ENCODE data around the gene FGF4.
"Not testable (repeated sequence)": the region's sequence is repeated elsewhere in the genome, so short reads cannot be mapped to it uniquely, and the experiment has no call there.

Gene FGF4

DNA sequence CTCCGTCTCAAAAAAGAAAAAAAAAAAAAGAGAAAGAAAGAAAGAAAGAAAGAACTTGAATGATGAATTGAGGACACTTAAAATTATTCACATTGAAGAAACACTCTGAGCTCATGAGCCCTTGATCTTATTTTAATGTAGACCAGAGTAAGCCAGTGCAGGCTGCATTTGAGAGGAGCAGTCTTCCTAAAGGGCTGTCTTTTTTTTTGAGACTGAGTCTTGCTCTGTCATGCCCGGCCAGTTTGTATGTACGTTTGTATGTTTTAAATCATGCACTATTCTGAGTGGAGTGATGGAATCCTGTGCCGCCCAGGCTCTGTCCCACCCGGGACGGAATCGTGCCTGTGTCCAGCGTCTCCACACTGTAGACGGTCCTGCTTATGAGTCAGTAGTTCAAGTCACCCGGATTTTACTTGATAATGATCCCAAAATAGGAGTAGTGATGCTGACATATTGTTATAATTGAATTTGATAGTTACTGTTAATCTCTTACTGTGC is 9.6 kb downstream of the FGF4 start:
- no peak for DNase-seq

DNA sequence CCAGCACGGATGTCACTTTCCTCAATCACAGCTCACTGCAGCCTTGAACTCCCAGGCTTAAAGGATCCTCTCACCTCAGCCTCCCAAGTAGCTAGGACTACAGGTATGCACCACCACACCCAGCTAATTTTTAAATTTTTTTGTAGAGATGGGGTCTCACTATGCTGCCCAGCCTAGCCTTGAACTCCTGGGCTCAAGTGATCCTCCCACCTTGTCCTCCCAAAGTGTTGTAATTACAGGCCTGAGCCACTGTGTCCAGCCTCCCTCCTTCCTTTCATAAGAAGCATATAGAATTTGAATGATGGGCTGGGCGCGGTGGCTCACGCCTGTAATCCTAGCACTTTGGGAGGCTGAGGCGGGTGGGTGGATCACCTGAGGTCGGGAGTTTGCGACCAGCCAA is 10.2 kb downstream of the FGF4 start:
- not testable (repeated sequence) for DNase-seq

DNA sequence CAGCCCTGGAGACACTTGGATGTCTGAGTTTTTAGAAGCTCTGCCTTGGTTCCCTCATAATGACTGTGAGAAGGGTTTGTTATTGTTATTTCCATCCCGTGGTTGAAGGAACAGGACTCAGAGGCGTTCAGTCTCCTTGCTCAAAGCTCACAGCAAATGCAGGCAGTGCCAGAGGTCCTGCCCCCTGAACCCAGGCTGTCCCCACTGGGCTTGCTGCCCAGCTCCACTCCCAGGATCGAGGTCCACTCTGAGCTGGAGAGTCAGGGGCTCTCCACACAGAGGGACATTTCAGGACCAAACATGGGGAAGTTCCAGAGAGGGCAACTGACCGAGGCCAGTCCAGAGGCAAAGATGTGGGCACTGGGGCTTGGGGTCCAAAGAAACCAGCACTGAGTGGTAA is 14.8 kb downstream of the FGF4 start:
- DNase-seq, result no peak

DNA sequence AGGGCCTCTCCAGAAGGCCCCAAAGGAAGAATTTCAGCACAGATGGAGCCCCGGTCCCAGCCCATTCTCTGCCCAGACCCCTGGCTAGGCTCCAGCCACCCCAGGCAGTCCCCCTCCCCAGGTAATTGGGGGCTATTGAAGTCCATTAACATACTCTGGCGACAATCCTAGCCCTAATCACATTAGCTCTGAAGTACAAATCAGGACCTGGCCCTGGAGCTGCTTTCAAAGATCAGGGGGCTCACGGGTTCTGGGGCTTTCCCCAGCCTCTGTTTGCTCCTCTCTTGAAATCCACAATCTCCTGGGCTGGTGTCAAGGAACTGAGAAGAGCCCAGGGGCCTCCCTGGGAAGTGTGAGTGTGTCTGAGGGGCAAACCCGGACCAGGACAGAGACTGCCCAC is 22.3 kb downstream of the FGF4 start:
- no peak for DNase-seq

DNA sequence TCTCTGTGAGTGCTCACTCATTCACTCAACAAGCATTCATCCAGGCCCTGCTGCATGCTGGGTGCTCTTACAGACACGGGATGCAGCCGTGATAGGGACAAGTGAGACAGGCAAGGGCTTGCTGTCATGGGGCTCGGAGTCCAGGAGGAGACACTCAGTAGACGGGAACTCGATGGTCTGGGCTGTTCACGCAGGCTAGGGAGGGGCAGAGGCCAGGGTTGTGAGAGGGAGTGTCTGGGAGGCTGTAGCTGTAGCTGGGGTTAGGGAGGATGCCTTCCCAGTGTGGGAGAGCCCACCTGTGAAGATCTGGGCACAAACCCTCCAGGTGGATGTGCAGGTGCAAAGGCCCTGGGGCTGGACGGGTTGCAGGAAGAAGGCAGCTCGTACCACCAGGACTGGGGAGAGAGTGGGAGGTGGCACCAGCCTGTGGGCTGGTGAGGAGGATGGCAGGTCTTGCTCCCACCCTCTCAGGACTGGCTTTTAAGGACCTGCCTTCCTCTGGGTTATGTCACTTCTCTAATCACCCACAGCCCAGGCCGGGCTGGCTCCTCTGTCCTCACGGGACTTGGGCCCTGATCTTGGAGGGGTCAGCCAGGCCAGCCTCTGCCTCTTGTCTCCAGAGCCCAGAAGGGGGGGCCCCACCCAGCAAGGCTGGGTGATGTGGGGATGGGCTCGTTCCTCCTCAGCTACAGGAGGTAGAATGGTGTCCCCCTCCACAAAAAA is 24.1 kb downstream of the FGF4 start:
- DNase-seq, result no peak

GRCh38 chr11:69750108-69750850 is 24.9 kb downstream of the FGF4 start:
- DNase-seq, result no peak

GRCh38 chr11:69748637-69749036 is 26.5 kb downstream of the FGF4 start:
- DNase-seq, result no peak

DNA sequence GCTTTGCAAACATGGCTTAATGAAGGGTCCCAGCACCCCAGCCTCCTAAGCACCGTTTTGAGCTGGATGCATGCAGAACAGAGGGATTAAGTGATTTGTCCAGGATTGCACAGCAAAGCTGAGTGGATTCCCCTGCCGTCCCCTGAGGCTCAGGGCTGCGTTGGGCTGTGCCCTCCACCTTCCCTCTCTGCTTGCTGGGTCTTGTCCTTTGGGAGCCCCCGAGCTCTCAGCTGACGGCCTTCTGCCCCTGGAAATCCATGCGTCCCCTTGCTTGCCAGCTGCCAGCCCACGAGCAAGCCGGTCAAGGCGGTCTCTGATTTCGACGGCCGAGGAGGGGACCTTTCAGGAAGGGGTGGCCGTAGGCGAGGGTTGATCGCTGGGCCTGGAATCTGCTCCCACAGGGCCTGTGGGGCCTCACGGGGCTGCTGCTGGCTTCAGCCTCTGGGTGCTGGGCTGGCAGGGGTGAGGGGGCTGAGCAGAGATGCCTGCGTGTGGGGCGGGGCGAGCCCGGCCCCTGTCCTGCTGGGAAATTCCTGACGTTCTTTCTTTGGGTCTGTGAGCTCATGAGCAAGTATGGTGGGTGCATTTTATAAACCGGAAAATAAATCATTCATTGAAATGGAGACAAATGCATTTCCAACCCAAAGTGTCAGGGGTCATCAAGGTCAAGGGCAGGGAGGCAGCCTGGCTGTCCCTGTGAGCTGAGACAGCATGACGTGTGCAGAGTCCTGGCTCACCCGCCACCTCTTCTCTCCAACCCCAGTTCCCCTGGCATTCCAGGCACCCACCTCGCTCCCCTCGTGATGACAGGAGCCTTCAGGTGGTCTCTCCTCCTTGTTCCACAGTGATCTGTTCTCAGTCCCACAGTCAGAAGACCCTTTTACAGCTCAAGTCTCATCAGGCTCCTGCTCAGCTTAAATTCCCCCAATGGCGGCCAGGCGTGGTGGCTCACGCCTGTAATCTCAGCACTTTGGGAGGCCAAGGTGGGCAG is 28.1 kb downstream of the FGF4 start:
- no peak for DNase-seq

DNA sequence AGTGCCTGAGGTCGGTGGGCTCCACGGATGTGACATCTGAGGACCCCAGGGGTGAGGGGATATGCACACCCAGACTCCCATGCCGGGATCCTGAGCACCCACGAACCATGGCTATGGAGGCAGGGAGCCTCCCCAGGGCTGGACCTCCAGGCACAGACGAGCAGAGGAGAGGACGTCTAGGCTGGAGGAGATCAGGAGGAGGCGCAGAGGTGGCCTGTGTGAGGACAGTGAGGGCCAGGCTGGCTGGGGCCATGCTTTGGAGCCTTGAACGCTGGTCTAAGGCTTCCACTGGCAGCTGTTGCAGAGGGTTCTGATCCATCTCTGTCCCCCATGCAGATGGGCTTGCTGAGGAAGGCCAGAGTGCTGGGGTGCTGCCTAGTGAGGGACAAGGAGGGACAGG is 29.0 kb downstream of the FGF4 start:
- no peak for DNase-seq

DNA sequence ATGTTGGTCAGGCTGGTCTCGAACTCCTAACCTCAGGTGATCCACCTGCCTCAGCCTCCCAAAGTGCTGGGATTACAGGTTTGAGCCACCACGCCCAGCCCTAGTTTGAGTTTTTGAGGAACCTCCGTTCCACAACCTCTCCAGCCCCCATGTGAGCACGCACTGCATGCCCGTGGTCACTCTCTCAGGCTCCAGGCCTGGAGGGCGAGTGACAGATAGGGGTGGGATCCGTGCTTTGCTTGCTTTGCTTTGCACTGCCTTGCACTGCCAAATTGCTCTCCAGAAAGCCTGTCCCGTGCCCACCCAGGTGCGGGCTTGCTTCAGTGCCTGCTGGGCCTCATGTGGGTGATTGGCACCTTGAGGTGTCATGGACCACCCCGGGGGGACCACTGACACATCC is 29.9 kb downstream of the FGF4 start:
- DNase-seq, result no peak

DNA sequence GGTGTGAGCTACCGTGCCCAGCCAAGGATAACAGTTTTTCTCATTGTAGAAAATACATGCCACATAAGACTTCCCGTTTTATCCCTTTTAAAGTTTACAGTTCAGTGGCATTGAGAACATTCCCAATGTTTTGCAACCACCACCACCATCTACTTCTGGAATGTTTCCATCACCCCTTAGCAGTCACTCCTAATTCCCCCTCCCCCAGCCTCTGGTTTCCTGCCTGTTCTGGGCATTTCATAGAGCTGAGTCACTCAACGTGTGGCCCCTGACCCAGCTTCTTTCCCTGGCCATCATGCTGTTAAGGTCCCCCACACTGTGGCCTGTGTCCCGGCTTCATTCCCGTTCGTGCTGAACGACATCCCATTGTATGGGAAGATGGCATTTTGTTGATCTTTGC is 30.7 kb downstream of the FGF4 start:
- DNase-seq, result no peak

- DNase-seq, result no peak
Measured at GRCh38 chr11:69734841-69735240, 40.3 kb downstream of the FGF4 start.

DNA sequence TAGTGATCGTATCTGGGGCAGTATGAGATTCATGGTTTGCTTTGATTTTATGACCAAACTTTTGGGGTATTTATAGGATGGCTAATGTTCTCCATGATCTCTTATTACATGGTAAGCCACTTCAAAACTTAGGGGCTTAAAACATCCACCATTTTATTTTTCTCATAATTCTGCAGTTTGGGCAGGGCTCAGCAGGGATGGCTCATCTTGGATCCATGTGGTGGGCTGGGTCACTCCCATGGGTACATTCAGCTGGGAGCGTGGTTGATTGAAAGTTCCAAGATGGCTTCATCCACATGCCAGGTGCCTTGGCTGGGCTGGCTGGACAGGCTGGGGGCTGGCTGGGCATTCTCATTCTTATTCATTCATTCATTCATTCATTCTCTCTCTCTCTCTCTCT is 40.8 kb downstream of the FGF4 start:
- no peak for DNase-seq

GRCh38 chr11:69732910-69733309 is 42.2 kb downstream of the FGF4 start:
- DNase-seq, result no peak

DNA sequence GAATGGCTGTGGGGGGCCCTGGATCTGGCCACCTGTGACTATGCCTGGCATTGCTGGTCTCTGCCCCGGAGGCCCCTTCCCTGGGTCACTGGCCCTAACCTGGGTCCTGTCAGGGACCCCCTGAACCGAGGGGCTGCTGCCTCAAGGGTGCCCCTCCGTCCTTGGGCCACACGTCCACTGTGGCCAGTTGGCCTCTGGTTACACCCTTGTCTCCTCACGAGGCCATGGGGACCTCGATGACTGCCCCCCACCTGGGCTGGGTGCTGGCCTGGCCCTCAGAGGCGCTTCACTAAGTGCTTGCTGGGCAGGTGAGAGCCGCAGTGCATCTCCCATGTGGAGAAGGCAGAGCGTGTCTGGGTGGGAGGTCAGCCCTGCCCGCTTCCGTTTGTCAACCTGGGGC is 44.0 kb downstream of the FGF4 start:
- no peak for DNase-seq

- no peak for DNase-seq
Measured at GRCh38 chr11:69730500-69730899, 44.6 kb downstream of the FGF4 start.

- DNase-seq, result no peak
Measured at GRCh38 chr11:69729252-69729651, 45.9 kb downstream of the FGF4 start.

DNA sequence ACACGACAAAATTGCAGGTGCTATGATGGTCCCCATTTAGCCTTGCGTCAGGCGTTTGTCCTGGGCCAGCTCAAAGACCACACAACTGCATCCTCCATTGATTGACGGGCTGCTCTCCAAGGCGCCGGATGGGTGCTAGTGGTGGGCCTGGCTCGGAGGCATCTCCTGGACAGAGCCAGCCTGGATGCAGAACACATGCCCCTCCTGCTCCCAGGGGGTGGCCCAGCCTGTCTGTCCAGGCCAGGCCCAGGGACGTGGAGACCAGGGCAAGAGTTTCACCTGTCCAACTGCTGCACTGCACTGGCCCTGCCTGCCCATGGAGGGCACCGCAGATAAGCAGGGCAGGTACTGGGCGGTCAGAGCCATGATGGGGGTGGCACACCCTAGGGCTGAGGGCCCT is 47.9 kb downstream of the FGF4 start:
- no peak for DNase-seq

- no peak for DNase-seq
Measured at GRCh38 chr11:69726481-69726880, 48.7 kb downstream of the FGF4 start.

GRCh38 chr11:69726019-69726418 is 49.1 kb downstream of the FGF4 start:
- DNase-seq, result no peak

- no peak for DNase-seq
Measured at GRCh38 chr11:69721745-69722144, 53.4 kb downstream of the FGF4 start.

DNA sequence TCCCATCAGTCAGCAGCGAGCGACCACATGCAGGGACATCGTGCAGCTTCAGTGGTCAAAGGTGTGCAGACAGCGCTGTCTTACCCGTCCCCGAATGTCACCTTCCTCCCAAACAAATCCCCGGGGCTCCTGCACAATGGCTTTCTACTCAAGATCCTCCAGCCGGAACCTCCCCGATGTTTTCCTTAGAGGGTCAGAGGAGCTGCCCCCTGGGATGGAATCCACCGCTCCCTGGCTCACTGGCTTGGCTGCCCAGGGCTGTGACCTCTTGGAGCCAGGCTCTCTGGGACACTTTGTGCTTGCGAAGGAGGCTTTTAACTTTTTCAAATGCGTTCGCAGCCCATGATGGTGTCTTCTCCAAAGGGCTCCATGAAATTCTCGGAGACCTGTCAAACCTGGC is 54.0 kb downstream of the FGF4 start:
- DNase-seq, result no peak

Data from CD4-positive, alpha-beta T cell treated with Interferon gamma for 1 hour (primary cell).